ENCODE results near the gene CXCL12. TPM values are rescaled to one million over a fixed set of nuclear protein-coding genes. Genes with fewer than 3 reads are reported as not detected.

Gene CXCL12
- total RNA-seq, 6 experiments from 2014 or later: 111 to 241 (median 197) TPM

- H3K27ac Mint-ChIP-seq: no peak overlapping the region
- H3K4me3 Mint-ChIP-seq: no peak overlapping the region
- peaks cover 6% of the 10 kb centered on the region for H3K27me3 Mint-ChIP-seq (ENCODE audit: insufficient read depth)
- DNase-seq: no peak
- TF ChIP-seq CTCF (IDR thresholded peaks at IDR 0.05): no peak
- no peaks in the 10 kb centered on the region for H3K9me3 Mint-ChIP-seq
- H3K4me1 Mint-ChIP-seq (ENCODE audit: low read depth): peaks cover 16% of the 10 kb centered on the region
- no peaks in the 10 kb centered on the region for H3K36me3 Mint-ChIP-seq (ENCODE audit: low read depth)
Observed at GRCh38 chr10:44395902-44396670, 11.2 kb upstream of the CXCL12 start.

GRCh38 chr10:44395396-44395795, 10.5 kb upstream of the CXCL12 start:
- Mint-ChIP-seq H3K36me3 (ENCODE audit: low read depth) (no peaks in the 10 kb centered on the region), H3K4me1 (ENCODE audit: low read depth) (peaks cover 23% of the 10 kb centered on the region), H3K9me3 (no peaks in the 10 kb centered on the region), H3K4me3 (no peak overlapping the region), H3K27ac (no peak overlapping the region), H3K27me3 (ENCODE audit: insufficient read depth) (peaks cover 6% of the 10 kb centered on the region)
- no peak for TF ChIP-seq CTCF (IDR thresholded peaks at IDR 0.05)
- no peak for DNase-seq

- no peaks in the 10 kb centered on the region for H3K9me3 Mint-ChIP-seq
- H3K4me3 Mint-ChIP-seq: no peak overlapping the region
- DNase-seq: no peak
- peaks cover 5% of the 10 kb centered on the region for H3K27me3 Mint-ChIP-seq (ENCODE audit: insufficient read depth)
- no peaks in the 10 kb centered on the region for H3K36me3 Mint-ChIP-seq (ENCODE audit: low read depth)
- H3K4me1 Mint-ChIP-seq (ENCODE audit: low read depth): peaks cover 25% of the 10 kb centered on the region
- no peak overlapping the region for H3K27ac Mint-ChIP-seq
- no peak for TF ChIP-seq CTCF (IDR thresholded peaks at IDR 0.05)
Observed at GRCh38 chr10:44394696-44395381, 9.9 kb upstream of the CXCL12 start.

- peaks cover 4% of the 10 kb centered on the region for H3K27me3 Mint-ChIP-seq (ENCODE audit: insufficient read depth)
- H3K27ac Mint-ChIP-seq: no peak overlapping the region
- TF ChIP-seq CTCF (IDR thresholded peaks at IDR 0.05): no peak
- no peak for DNase-seq
- H3K36me3 Mint-ChIP-seq (ENCODE audit: low read depth): no peaks in the 10 kb centered on the region
- H3K4me3 Mint-ChIP-seq: no peak overlapping the region
- H3K4me1 Mint-ChIP-seq (ENCODE audit: low read depth): peaks cover 21% of the 10 kb centered on the region
- no peaks in the 10 kb centered on the region for H3K9me3 Mint-ChIP-seq
Observed at GRCh38 chr10:44393834-44394547, 9.1 kb upstream of the CXCL12 start.

GRCh38 chr10:44393051-44393630, 8.2 kb upstream of the CXCL12 start:
- no peak for DNase-seq
- peaks cover 20% of the 10 kb centered on the region for H3K4me1 Mint-ChIP-seq (ENCODE audit: low read depth)
- no peak overlapping the region for H3K27ac Mint-ChIP-seq
- TF ChIP-seq CTCF (IDR thresholded peaks at IDR 0.05): no peak
- H3K36me3 Mint-ChIP-seq (ENCODE audit: low read depth): no peaks in the 10 kb centered on the region
- peaks cover 4% of the 10 kb centered on the region for H3K27me3 Mint-ChIP-seq (ENCODE audit: insufficient read depth)
- no peaks in the 10 kb centered on the region for H3K9me3 Mint-ChIP-seq
- no peak overlapping the region for H3K4me3 Mint-ChIP-seq
